ENCODE measurements around the gene GSC.

Gene GSC

DNA sequence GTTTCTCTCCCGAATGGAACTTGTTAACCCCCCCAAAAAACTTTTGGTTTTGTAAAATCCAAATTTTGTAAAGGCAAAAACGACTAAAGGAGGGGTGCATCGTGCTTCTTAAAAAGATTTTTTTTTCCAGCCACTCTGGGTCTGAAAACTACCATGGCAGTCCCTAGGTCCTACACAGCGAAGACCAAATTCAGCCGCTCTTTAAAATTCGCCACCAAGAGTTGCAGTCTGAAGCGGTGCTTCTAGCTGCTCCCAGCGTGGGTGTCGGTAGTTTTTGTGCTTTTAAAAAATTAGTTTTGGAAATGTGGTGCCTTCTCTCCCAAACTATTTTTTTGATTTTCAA is 873 bp upstream of the GSC start:
- Histone ChIP-seq H3K9me3 (no peaks in the 10 kb centered on the region), H3K27me3 (peaks cover 95% of the 10 kb centered on the region), H3K4me3 (ENCODE audit: low read depth, low read length) (no peak overlapping the region), H3K4me1 (no peaks in the 10 kb centered on the region), H3K36me3 (no peaks in the 10 kb centered on the region)
- TF ChIP-seq, protein P1, sequence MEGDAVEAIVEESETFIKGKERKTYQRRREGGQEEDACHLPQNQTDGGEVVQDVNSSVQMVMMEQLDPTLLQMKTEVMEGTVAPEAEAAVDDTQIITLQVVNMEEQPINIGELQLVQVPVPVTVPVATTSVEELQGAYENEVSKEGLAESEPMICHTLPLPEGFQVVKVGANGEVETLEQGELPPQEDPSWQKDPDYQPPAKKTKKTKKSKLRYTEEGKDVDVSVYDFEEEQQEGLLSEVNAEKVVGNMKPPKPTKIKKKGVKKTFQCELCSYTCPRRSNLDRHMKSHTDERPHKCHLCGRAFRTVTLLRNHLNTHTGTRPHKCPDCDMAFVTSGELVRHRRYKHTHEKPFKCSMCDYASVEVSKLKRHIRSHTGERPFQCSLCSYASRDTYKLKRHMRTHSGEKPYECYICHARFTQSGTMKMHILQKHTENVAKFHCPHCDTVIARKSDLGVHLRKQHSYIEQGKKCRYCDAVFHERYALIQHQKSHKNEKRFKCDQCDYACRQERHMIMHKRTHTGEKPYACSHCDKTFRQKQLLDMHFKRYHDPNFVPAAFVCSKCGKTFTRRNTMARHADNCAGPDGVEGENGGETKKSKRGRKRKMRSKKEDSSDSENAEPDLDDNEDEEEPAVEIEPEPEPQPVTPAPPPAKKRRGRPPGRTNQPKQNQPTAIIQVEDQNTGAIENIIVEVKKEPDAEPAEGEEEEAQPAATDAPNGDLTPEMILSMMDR (IDR thresholded peaks at IDR 0.05; ENCODE audit: low read depth, low read length): no peak
- no peak for DNase-seq

DNA sequence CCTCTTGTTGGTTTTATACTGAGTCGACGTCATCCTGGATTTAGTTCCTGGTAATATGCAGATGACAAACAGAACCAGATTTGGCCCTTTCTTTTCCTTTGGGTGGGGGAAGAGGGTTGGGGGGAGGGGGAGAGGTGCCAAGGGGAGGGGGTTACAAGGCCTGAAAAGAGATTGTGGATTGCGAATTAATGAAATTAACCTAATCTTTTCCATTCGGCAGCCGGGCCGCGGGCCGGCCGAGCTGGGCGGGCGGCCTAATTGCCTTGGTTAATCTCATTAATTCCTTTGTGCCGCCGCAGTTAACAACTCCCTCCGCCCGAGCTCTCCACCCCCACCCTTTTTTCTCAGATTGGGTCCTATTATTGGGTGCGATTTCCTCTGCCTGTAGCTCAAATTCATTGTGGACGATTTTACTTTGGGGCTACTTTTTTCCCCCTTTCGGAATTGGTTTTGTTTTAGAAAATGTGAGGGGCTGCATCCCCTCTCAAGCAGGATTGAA is 387 bp upstream of the GSC start:
- Histone ChIP-seq H3K36me3 (no peaks in the 10 kb centered on the region), H3K27me3 (peaks cover 95% of the 10 kb centered on the region), H3K4me1 (no peaks in the 10 kb centered on the region), H3K9me3 (no peaks in the 10 kb centered on the region), H3K4me3 (ENCODE audit: low read depth, low read length) (peak overlapping the region; percentile 46)
- DNase-seq: no peak
- TF ChIP-seq, protein P1 (IDR thresholded peaks at IDR 0.05; ENCODE audit: low read depth, low read length): no peak

DNA sequence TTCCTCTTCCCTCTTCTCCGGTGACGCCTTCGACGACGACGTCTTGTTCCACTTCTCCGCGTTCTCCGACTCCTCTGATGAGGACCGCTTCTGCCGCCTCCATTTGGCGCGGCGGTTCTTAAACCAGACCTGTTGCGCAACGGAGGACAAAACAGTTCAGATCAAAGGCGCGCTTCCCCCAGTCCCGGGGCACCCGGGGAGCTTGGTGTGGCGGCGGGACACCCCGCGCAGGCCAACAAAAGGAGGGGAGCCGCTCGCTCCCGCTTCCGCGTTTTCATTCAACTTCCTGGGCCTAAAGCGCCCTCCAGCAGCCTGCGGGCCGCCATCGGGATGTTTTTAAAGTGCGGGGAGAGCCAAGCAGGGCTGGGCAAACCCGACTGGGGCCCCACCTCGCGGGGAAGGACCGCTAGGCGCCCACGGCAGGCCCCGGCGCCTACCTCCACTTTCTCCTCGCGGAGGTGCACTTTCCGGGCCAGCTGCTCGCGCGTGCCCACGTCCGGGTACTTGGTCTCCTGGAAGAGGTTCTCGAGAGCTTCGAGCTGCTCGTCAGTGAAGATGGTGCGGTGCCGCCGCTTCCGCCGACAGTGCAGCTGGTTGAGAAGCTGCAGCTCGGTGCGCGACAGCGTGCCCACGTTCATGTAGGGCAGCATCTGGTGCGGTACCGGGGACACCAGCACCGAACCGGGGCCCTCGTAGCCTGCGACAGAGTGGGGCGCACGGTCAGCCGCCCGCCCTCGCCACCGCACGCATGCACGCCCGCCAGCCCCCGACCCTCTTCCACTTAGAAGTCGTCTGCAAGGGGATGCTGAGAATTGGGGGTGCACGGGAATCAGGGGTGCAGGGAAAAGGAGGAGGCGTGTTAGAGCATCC is 1.2 kb downstream of the GSC start:
- Histone ChIP-seq H3K36me3 (no peaks in the 10 kb centered on the region), H3K9me3 (no peaks in the 10 kb centered on the region), H3K4me3 (ENCODE audit: low read depth, low read length) (no peak overlapping the region), H3K27me3 (peaks cover 85% of the 10 kb centered on the region), H3K4me1 (no peaks in the 10 kb centered on the region)
- DNase-seq: no peak
- TF ChIP-seq, protein P1 (IDR thresholded peaks at IDR 0.05; ENCODE audit: low read depth, low read length): no peak

DNA sequence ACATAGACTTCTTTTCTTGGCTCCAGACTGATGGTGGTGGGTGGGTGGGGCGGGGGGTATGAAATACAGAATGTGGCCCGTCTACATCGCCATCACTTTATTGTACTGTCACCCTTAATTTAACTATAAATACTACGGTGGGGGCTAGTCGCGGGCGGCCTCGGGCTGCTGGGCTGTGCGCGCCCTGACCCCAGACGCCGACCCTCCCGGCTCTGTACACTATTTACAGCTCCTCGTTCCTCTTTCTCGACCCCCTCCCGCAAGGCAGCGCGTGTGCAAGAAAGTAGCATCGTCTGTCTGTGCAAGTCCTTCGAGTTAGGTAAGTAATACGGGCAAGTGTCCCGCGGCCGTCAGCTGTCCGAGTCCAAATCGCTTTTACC is 1.8 kb downstream of the GSC start:
- DNase-seq: no peak
- Histone ChIP-seq H3K4me1 (no peaks in the 10 kb centered on the region), H3K27me3 (peaks cover 78% of the 10 kb centered on the region), H3K4me3 (ENCODE audit: low read depth, low read length) (no peak overlapping the region), H3K36me3 (no peaks in the 10 kb centered on the region), H3K9me3 (no peaks in the 10 kb centered on the region)
- TF ChIP-seq, protein P1 (IDR thresholded peaks at IDR 0.05; ENCODE audit: low read depth, low read length): no peak

DNA sequence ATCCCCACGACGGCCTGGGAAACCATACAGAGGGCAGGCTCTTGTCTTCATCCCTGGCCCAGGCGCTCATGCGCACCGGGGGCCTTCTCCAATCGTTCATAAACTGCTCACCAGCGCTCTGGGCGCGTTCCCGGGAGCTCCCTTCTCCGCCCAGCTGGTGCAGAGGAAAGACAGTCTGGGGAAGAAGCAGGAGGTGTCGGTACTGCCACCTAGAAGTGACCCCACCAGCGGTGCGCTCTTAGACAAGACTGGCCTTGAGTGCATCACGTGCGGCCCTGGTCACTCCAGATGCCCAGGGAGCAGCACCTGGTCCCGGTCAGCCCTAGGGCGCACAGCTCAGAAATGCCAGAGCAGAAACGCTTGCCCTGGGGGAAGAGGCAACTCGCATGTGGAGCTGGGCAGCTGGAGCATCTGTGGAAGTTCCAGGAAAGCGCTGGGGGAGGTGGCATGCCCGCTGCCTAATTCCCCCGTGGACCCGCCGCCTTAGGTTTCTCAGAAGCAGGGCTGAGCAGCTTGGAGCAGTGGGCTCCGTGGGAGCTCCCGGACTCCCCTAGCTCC is 2.5 kb downstream of the GSC start:
- H3K4me1 ChIP-seq: no peaks in the 10 kb centered on the region
- H3K9me3 ChIP-seq: no peaks in the 10 kb centered on the region
- DNase-seq: no peak
- H3K4me3 ChIP-seq (ENCODE audit: low read depth, low read length): no peak overlapping the region
- peaks cover 71% of the 10 kb centered on the region for H3K27me3 ChIP-seq
- no peaks in the 10 kb centered on the region for H3K36me3 ChIP-seq
- TF ChIP-seq, protein P1 (IDR thresholded peaks at IDR 0.05; ENCODE audit: low read depth, low read length): no peak

DNA sequence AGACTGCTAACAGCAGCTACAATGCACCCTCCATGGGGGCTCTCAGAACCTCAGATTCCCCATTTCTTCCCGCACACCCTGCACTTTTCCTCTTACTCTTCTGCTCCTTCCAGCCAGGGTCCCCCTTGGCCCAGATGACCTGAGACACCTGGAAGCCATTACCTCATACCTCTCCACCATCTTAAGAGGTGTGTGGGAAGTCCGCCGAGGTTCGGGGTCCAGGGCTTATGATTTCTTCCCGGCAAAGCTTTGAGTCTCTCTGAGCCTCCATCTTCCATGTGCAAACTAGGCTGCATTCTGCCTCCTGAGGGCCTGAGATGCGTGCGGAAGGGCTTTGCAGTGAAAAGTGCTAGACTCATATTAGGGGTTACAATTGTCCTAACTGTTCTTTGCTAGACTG is 5.3 kb downstream of the GSC start:
- DNase-seq: no peak
- Histone ChIP-seq H3K4me3 (ENCODE audit: low read depth, low read length) (no peak overlapping the region), H3K27me3 (peaks cover 44% of the 10 kb centered on the region), H3K36me3 (no peaks in the 10 kb centered on the region), H3K4me1 (no peaks in the 10 kb centered on the region), H3K9me3 (no peaks in the 10 kb centered on the region)
- TF ChIP-seq, protein P1 (IDR thresholded peaks at IDR 0.05; ENCODE audit: low read depth, low read length): no peak

All from BE2C (cell line).